ENCODE results near the gene GNAO1.

The GNAO1 gene

DNA sequence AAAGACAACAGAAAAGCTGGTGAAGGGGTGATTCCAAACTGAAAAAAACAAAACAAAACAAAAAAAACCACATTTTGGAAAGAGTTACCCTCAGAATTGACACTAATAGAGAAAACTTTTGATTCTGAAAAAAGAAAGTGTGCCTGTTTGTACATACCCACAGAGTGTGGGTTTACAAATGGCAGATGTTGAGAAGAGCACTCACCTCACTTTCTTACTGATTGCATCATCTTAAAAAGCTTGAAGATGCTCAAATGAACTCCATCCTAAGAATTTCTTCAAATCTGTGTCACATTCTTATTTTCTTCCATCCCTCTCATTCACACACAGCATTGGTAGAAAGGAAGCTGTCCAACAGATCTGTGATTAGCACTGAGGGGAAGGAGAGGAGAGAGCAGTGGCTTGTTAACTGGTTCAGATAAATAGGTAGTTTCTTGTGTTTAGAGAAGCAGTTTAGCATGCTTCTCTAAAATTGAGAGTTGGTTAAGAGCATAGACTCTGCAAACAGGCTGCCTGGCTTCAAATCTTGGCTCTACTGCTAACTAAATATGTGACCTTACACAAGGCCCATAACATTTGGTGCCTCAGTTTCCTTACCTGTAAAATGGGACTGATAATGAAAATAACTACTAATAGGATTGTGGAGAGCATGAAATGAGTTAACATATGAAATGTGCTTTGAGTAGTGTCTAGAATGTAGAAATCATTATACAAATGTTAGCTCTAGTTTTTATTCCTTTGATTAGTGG, 6.9 kb downstream of the GNAO1 start:
- no peak for DNase-seq

- no peak for DNase-seq
These were observed 7.4 kb downstream of the GNAO1 start for GRCh38 chr16:56198755-56199114.

- no peak for DNase-seq
These were observed 7.9 kb downstream of the GNAO1 start for GRCh38 chr16:56199164-56199563.

- DNase-seq, result no peak
These were observed 9.7 kb downstream of the GNAO1 start for GRCh38 chr16:56201030-56201429.

DNA sequence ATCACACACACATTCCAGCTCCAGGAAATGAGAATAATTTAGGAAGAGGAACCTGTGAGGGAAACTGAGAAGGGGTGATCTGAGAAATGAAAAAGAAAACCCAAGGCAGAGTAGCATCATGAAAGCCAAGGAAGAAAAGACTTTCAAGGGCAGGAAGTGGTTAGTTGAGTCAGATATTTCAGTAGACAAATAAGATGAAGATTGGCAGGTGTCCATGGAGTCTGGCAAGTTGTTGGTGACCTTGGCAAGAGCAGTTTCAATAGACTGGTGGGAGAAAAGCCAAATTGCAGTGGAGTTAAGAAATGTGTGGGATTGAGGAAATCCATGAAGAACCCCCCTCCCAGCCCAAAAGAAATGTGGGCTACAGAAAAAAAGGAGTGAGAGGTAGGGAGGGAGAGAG, 10.7 kb downstream of the GNAO1 start:
- DNase-seq, result no peak

DNA sequence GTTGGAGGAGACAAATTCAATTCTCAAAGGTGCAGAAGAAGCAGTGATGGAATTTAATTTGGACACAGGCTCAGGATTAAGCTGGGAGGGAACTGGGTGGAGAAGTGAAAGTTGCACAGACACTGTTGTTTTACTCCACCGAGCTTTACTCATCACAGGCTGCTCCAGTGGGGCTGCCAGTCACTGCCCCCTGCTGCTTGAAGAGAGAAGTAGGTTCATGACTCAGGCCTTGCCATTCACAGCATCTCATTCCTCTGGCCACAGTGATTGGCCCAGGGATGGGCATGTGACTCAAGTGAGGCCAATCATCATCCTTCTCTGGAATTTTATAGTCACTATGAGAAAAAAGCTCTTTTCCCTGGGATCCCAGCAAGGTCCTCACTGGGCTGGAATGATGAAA, 11.8 kb downstream of the GNAO1 start:
- DNase-seq, result no peak

GRCh38 chr16:56204816-56205215, 13.5 kb downstream of the GNAO1 start:
- DNase-seq, result no peak

GRCh38 chr16:56206951-56207350, 15.7 kb downstream of the GNAO1 start:
- DNase-seq, result no peak

GRCh38 chr16:56207421-56207820, 16.1 kb downstream of the GNAO1 start:
- DNase-seq, result no peak

- no peak for DNase-seq
These were observed 20.2 kb downstream of the GNAO1 start for GRCh38 chr16:56211435-56211981.

DNA sequence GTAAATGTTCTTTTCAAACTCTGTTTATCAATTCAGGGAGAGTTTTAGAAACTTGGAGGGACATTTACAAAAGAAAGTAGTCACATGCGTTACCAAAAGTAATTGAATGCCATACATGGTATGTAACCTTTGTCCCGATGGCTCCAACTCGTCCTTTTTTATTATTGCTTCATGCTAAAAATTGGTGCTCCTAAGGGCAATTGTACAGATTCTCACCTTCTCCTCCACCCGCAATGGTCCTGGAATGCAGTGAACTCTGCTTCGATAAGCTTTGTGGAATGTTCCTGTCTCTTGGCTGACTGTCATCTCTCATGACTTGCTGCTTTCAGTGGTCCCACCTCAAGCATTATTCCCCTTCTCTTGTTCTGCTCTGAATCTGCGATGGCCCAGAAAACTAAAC, 20.9 kb downstream of the GNAO1 start:
- no peak for DNase-seq

DNA sequence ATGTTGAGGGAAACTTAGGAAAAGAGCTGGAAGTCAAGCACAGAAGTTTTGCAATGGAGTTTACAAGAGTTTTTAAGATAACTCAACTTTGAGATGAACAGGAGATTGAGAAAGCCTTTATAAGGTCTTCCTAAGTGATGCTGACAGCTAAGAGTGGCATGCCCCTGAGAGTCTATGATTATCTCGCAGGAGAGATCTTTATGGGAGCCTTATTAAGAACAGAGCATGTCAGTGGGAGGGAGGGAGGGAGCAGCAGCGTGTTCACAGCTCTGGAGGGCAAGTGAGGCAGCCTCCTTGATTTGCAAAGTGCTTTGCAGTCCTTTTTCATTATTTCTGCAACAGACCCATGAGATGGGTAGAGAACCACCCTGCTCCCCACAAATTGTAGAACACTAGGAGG, 30.7 kb downstream of the GNAO1 start:
- no peak for DNase-seq

- no peak for DNase-seq
These were observed 31.2 kb downstream of the GNAO1 start for GRCh38 chr16:56222474-56222997.

GRCh38 chr16:56225017-56225742, 33.9 kb downstream of the GNAO1 start:
- DNase-seq, result no peak

DNA sequence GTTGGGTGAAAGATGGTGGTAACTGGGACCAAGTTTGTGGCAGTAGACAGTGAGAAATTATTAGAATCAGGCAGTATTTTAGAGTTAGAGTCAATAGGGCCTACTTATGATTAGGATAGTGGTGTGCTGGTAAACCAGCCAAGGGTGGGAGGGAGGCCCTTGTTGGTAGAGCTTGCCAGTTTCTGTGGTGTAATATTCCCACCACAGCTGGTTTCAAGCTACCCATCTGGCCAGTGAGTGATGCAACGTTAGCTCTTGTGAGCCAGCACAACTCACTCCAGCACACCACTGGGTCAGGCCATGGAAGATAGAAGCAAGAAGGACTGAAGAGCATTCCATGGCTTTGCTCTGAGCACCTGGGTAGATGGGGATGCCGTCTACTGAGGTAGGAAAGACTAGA, 34.9 kb downstream of the GNAO1 start:
- DNase-seq, result no peak

- DNase-seq, result no peak
These were observed 35.7 kb downstream of the GNAO1 start for GRCh38 chr16:56226845-56227525.

GRCh38 chr16:56227936-56228335, 36.6 kb downstream of the GNAO1 start:
- DNase-seq, result no peak

DNA sequence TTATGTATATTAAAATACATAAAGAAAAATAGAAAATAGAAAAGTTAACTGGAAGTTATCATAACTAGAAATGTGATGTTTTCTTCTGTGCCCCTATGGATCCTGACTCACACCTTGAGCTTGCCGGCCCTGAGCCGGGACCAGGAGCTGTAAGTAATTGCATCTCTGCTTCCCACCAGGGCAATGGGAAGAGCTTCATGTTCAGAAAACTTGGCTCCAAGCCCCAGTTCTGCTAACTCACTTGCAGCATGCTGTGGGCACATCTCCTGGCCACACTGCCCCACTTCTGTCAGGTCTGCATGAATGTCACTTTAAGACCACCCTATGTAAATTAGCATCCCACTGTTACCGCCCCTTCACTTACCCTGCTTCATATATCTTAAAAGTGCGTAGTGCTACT, 37.2 kb downstream of the GNAO1 start:
- DNase-seq, result no peak

DNA sequence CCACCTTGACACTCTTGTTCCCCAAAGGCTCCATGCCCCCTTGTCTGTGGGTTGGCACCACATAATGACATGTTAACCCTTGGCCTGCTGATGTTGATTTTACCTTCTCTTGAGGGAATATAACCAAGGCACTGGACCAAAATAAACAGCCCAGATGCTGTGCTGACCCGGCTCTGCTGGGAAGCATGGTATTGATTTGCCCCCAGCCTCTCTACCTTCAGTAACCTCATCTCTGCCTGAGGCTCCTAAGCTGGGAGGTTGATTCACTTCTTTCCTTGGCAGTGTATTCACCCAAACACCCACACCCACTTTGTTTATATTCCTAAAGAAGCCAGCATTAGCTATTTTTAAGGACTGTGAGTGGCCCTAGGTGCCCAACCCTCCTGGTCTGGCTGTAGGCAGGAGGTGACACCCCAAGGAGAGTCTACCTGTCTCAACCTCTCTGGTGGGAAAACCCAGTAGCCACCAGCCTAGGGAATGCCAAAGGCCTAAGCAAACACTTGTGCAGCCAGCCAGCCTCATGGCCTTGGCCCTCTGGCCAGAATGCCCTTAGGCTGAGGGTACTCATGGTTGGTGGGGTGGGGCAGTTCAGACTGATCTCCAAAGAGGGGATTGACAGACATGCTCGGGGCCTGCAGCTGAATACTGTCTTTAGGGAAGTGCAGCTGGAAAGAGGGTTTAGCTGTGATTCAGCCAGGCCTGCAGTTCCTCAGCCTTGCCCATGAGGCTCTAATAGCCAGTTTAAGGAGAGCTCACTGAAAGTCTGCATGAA, 42.7 kb downstream of the GNAO1 start:
- no peak for DNase-seq

- no peak for DNase-seq
These were observed 43.4 kb downstream of the GNAO1 start for GRCh38 chr16:56234737-56235136.

GRCh38 chr16:56237451-56237930, 46.2 kb downstream of the GNAO1 start:
- DNase-seq, result no peak

GRCh38 chr16:56238188-56238587, 46.9 kb downstream of the GNAO1 start:
- DNase-seq, result no peak

GRCh38 chr16:56241596-56241995, 50.3 kb downstream of the GNAO1 start:
- no peak for DNase-seq
